Measurements from ENCODE around the gene AQR.

- TF ChIP-seq POLR2AphosphoS5 (IDR thresholded peaks at IDR 0.05; ENCODE audit: low read depth, low read length), result no peak
- no peak for TF ChIP-seq REST (IDR thresholded peaks at IDR 0.05; ENCODE audit: insufficient read depth in 1 of 2, low read depth in 2 of 2, low read length in 2 of 2)
- TF ChIP-seq FOXP2 (optimal IDR thresholded peaks at IDR 0.05; ENCODE audit: borderline replicate concordance, extremely low read depth, extremely low read length, insufficient read depth), result no peak
- TF ChIP-seq TAF1 (IDR thresholded peaks at IDR 0.05; ENCODE audit: borderline replicate concordance, insufficient read depth, low read length), result no peak
- TF ChIP-seq SIN3A (IDR thresholded peaks at IDR 0.05; ENCODE audit: borderline replicate concordance, insufficient read depth, low read length), result no peak
These were observed 24.6 kb downstream of the AQR start for GRCh38 chr15:34944936-34945335.

All from PFSK-1 (cell line).